HL-60/S4 (cell line): ENCODE data around the gene OR7G3.

Experiments
- in situ Hi-C: fragments of 300-500 bp; cut with MboI; formaldehyde crosslinking; loops from 2 replicates; pipeline ENCODE4 v1.14.3; 2022; ENCODE audit warnings: low sequenced_read_pairs

The OR7G3 gene

GRCh38 chr19:9126900-9127405 is at the start of gene OR7G3:
Gene OR7G3 (minus strand): TSS chr19:9126950. CDS start chr19:9126950, 0 bp downstream.
- in situ Hi-C loops = no loop called here

GRCh38 chr19:9175326-9175725 is 48.6 kb upstream of the OR7G3 start:
- in situ Hi-C loops = no loop called here

GRCh38 chr19:9171393-9171991 is 44.7 kb upstream of the OR7G3 start:
- in situ Hi-C loops = no loop called here

DNA sequence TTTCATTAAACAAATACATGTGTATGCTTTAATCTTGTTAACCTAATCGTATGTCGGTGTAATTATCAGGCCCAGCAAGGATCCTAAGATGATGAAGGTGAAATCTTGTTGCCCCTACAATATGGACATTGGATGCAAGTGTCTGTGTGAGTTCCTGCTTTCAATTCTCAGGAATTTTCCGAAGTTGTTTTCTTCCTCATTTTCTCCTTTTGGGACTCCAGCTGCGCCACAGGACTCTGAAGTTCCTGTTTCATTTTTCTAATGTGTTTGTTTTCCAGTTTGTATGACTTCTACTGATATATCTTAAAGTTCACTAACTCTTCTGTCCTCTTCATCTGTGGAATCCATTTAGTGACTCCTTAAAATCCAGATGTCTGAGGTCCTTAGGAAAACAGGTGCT is 40.1 kb upstream of the OR7G3 start:
- in situ Hi-C loops = no loop called here

DNA sequence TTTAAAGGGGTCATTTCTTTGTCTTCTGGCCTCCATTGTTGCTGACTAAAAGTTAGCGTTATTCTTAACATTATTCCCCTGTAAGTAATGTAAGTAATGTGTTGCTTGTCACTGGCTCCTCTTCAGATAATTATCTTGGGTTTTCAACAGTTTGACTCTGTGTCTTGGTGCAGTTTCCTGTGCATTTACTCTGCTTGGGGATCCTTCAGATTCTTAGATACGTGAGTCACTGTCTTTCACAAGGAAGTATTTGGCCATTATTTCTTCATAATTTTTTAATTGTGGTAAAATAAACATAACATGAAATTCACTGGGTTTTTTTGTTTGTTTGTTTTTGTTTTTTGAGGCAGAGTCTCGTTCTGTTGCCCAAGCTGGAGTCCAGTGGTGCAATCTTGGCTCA is 38.5 kb upstream of the OR7G3 start:
- in situ Hi-C loops = no loop called here

GRCh38 chr19:9161427-9161826 is 34.7 kb upstream of the OR7G3 start:
- in situ Hi-C loops = no loop called here

DNA sequence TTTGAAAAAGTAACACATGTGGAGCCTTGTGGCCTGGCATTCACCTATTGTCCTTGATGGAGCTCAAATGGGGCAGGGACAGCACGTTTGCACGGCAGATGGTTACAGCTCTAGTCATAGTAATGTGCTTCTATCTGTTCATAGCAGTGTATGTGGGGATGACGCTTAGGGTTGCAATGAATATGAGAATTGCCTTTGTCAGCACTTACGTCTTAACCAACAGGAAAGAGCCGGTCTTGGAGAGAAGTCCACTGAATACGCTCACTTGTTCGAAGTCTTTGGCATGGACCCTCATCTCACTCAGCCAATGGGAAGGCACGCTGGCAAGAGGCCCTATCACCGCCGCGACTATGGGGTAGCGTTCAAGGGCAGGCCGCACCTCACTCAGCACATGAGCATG is 33.1 kb upstream of the OR7G3 start:
- in situ Hi-C loops = no loop called here

DNA sequence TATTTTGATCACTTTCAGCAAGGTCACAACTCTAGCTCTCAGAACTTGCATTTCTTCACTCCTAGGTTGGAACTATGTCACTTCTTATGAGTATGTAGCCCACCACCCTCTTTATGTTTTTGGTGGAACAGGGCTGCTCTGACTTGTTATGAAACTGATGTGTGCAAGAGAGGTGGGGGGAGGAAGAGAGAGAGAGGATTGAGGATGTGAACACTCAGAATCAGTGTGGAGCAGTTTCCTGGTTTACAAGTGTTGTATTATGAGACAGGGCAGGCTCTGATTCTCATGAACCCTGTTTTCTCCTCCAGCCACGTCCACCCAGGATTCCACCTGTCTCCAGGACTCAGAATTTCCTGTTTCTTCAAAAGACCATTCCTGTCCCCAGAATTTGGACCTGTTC is 29.6 kb upstream of the OR7G3 start:
- in situ Hi-C loops = no loop called here

GRCh38 chr19:9155591-9155990 is 28.8 kb upstream of the OR7G3 start:
- in situ Hi-C loops = no loop called here

DNA sequence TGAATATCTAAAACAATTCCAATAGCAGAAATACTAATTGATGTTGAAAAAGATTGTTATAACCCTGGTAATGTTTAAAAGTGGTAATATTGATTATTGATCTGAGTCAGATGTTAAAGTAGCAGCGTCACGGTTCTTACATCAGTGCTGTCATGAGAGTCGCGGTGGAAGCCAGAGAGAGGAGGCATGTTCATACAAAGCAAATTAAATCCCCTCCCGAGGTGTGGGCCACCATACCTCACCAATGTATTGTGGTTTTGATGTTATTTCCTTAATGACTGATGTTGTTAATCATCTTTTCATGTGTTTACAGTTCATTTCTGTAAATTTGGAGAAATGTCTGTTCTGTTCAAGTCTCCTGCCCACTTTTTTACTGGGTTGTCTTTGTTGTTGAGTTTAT is 24.6 kb upstream of the OR7G3 start:
- in situ Hi-C loops = no loop called here

DNA sequence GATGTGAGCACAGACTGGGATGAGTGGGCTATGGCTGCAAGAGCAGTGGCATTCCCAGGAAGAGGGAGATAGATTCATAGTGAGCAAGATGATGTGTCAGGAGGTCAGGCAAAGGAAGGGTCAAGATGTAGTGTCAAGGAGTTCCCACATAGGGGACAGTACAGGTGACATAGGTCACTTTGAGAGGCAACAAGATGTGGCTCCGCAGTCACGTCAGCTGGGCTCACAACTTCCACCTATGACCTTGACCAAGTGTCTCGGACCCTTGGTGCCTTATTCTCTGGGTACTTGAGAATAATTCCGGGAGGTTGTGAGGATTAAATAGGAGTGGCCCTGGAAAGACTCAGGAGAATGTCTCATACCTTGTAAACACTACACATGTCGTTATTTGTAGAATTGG is 23.9 kb upstream of the OR7G3 start:
- in situ Hi-C loops = no loop called here

DNA sequence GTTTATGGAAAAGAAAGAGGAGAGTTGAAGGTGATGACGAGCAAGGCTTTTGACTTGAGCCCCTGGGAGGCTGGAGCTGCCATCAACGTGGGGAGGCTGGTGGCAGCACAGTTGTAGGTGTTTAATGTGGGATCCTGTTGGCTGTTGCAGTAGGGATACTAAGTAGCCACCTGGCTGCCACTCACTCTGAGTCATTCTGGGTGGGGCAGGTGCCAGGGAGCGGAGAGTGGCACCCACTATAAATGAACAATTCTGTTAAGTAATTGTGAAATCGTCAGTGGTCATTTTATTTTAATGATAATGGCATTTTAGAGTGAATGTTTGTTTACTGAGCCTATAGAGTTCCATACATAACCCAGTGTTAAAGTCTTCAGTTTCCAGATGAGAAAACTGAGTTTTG is 23.2 kb upstream of the OR7G3 start:
- in situ Hi-C loops = no loop called here

DNA sequence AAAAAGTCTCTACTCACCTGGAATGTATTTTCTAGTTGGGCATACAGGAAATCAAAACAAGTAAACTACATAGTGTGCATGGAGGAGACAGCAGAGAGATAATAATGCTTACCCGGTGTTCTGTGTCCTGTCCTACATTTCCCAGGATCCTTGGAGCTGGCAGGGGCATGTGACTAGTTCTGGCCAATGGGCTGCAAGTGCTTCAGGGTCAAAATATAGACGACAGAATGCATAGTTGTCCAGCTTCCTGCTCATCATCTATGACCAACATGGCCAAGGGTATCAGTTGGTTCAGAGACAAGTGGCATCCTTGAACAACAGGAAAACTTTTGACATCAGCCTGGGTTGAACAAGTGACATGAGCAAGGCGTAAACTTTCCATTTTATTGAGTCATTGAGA is 21.9 kb upstream of the OR7G3 start:
- in situ Hi-C loops = no loop called here

GRCh38 chr19:9146882-9147281 is 20.1 kb upstream of the OR7G3 start:
- in situ Hi-C loops = no loop called here

GRCh38 chr19:9144920-9145319 is 18.2 kb upstream of the OR7G3 start:
- in situ Hi-C loops = no loop called here

GRCh38 chr19:9140159-9140874 is 13.6 kb upstream of the OR7G3 start, which contains the start of gene ZNF317:
Gene ZNF317 (plus strand): TSS chr19:9140397. CDS start chr19:9156017, 15,620 bp downstream.
- in situ Hi-C loops = no loop called here

DNA sequence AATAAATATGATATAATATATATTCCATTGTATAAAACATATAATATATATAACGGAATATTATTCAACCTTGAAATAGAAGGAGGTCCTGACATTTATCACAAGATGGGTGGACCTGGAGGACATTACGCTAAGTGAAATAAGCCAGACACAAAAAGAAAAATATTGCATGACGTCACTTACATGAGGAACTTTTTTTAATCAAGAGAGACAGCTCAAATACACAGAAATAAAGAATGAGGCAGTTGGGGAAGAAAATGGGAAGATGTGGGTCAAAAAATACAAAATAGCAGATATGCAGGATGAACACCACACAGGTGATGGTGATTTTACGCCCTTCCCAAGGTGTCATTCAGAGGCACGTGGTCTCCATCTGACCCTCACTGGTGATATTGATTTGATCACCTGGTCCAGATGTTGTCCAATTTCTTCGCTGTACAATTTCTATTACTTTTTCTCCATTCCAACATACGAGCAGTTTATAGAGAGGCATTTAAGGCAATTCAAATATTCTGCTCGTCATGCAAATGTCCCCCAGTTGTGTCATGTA is 12.9 kb upstream of the OR7G3 start:
- in situ Hi-C loops = loop anchor here (10.0 kb wide), 1 partner anchor 655 kb away; no protein-coding TSS in a partner anchor

DNA sequence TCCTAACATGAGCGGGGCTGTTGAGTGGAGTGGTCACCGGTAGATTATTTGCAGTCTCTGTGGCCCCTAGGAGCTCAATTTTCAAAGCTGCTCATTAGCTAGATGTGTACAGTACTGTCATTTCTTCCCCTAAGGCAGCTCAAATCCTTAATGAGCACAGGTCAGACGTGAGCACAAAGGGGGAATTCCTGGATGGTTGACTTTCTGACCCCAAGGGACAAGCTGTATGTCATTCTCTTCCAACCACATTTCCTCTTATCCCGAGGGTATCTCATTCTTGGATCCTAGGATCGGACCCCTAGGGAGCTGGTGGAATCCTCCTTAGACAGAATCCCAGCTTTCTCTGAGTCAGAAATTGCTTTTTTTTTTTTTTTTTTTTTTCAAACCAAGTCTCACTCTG is 5.7 kb upstream of the OR7G3 start:
- in situ Hi-C loops = loop anchor here (10.0 kb wide), 1 partner anchor 662 kb away; no protein-coding TSS in a partner anchor

DNA sequence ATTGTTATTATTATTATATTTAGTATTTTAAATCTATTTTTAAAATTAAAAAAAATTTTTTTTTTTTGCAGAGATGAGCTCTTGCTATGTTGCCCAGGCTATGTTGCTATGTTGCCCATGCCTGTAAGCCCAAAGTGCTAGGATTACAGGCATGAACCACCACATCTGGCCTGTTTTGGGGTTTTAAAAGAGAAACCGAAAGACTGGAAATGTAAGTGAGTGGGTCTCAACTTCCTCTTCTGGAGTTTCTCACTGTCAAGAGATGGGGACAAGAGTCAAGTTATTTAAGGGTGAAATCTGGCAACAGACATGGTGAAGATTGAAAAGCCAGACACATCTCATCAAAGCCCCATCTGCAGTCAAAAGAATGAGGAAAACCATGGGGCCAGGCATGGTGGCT is 4.2 kb upstream of the OR7G3 start:
- in situ Hi-C loops = loop anchor here (10.0 kb wide), 1 partner anchor 664 kb away; no protein-coding TSS in a partner anchor

DNA sequence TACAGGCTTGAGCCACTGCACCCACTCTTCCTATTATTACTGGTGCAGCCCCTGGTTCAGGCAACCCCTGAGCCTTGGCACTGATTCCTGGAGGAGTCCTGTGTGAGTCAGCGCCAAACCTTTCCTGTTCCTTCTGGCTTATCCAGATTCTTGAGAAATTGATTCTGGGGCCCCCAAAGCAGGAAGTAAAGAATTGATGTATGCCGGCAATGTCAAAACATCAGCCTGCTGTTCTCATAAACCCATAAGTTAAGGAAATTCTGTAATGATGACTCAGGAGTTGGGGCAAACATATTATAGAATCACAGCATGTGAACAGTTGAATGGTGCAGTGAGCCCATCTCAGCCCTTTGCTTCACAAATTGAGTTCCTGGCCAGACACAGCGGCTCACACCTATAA is 1.4 kb upstream of the OR7G3 start:
- in situ Hi-C loops = no loop called here

DNA sequence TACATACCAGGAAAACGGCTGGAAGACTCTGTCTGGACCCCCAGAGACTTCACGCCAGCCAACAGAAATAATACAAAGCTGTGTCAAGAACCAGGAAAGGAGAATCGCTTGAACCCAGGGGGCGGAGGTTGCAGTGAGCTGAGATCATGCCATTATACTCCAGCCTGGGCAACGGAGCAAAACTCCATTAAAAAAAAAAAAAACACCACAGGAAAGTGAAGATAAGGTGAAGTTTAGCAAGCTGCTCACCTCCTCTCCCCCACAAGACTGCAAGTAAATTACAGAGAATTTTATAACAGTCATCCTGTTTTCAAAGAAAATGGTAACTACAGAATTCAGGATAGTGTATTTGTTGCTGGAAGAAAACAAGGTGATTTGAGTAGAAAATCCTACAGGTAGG is 10.2 kb downstream of the OR7G3 start:
- in situ Hi-C loops = no loop called here

- in situ Hi-C loops = no loop called here
Observed at GRCh38 chr19:9115307-9115813, 11.4 kb downstream of the OR7G3 start, which contains the start of gene OR7G1. Gene OR7G1 (minus strand): TSS chr19:9115763. CDS start chr19:9115763, 0 bp downstream.
